LHCN-M2 (cell line): Measurements from ENCODE around the gene NAPSA. TPM values are rescaled to one million over a fixed set of nuclear protein-coding genes. Genes with fewer than 3 reads are reported as not detected.
"Not testable (repeated sequence)": the region's sequence is repeated elsewhere in the genome, so short reads cannot be mapped to it uniquely, and the experiment has no call there.

Source experiments
- DNase-seq: peaks from one replicate; pipeline ENCODE4 v3.0.0-alpha.2; 2012; ENCODE audit warnings: low read depth
- total RNA-seq: library from RNA; depleted of rRNA; stranded (reverse); fragments of >200 nt; gene quantifications from 2 replicates; pipeline ENCODE4 v1.2.3, GENCODE V29; 2014

The NAPSA gene
- total RNA-seq, 1 experiment from 2014 or later = 0.40 TPM

- no peak for DNase-seq
Observed at GRCh38 chr19:50361290-50362029, 4.0 kb downstream of the NAPSA start.

GRCh38 chr19:50359328-50359818 lies 6.1 kb downstream of the NAPSA start:
- no peak for DNase-seq

- DNase-seq = no peak
Observed at GRCh38 chr19:50358483-50359327, 6.7 kb downstream of the NAPSA start.

GRCh38 chr19:50357178-50358100 lies 8.0 kb downstream of the NAPSA start:
- DNase-seq = peak; percentile 46

GRCh38 chr19:50356691-50357177 lies 8.7 kb downstream of the NAPSA start:
- no peak for DNase-seq

- not testable (repeated sequence) for DNase-seq
Observed at GRCh38 chr19:50353487-50353880, 12.0 kb downstream of the NAPSA start.

- no peak for DNase-seq
Observed at GRCh38 chr19:50352242-50352641, 13.2 kb downstream of the NAPSA start.

GRCh38 chr19:50349277-50350057 lies 16.0 kb downstream of the NAPSA start:
- no peak for DNase-seq

GRCh38 chr19:50347089-50347581 lies 18.3 kb downstream of the NAPSA start:
- DNase-seq = not testable (repeated sequence)

GRCh38 chr19:50344661-50345318 lies 20.6 kb downstream of the NAPSA start:
- DNase-seq = no peak

GRCh38 chr19:50341091-50341564 lies 24.3 kb downstream of the NAPSA start:
- no peak for DNase-seq

GRCh38 chr19:50340331-50340730 lies 25.1 kb downstream of the NAPSA start:
- DNase-seq = no peak

- not testable (repeated sequence) for DNase-seq
Observed at GRCh38 chr19:50337031-50337430, 28.4 kb downstream of the NAPSA start.

GRCh38 chr19:50334741-50335421 lies 30.6 kb downstream of the NAPSA start:
- no peak for DNase-seq

GRCh38 chr19:50333737-50334617 lies 31.5 kb downstream of the NAPSA start:
- DNase-seq = no peak

- no peak for DNase-seq
Observed at GRCh38 chr19:50333235-50333736, 32.2 kb downstream of the NAPSA start.

GRCh38 chr19:50332244-50333038 lies 33.0 kb downstream of the NAPSA start:
- DNase-seq = no peak
